GM21447 (cell line): ENCODE results near the gene CKLF.
"Not testable (repeated sequence)": the region's sequence is repeated elsewhere in the genome, so short reads cannot be mapped to it uniquely, and the experiment has no call there.

Experiments used
- ATAC-seq: cut with Tn5 transposase; IDR thresholded peaks from one replicate; pipeline ENCODE4 v1.9.1; 2021; ENCODE audit not compliant: unreplicated experiment

CKLF gene

DNA sequence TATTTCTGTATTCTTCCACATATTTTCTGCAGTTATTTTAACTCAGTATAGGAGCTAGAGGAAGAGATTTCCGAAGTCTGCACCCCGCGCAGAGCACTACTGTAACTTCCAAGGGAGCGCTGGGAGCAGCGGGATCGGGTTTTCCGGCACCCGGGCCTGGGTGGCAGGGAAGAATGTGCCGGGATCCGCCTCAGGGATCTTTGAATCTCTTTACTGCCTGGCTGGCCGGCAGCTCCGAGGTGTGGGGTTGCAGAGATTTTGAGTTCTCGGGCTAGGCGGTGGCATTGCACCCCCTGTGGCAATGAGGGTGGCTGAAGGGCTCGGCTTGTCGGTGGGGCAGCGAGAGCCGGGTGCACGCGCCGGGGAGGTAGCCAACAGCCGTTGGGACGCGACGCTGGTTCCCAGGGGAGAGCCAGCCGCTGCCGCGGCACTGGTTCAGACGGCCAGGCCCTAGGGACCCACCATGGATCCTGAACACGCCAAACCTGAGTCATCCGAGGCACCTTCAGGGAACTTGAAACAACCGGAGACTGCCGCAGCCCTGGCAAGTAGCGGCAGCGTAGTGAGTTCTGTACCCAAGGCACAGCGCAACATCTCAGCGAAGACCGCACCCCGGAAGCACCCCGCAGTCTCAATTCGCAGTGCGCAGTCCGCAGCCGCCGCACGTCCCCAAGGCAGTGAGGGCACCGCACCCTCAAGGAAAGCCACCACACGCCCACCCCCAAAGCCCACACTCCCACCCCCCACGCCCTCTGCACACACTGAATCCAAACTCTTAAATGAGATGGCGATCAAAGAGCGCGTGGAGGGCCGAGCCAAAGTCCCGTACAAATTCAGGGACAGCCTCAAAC lies 13.9 kb downstream of the CKLF start, which contains the start of gene CMTM1:
CMTM1 (plus strand) TSS at position 389 of the 851 bp plus-strand sequence; CDS start at position 464, 75 bp downstream.
- no peak for ATAC-seq

DNA sequence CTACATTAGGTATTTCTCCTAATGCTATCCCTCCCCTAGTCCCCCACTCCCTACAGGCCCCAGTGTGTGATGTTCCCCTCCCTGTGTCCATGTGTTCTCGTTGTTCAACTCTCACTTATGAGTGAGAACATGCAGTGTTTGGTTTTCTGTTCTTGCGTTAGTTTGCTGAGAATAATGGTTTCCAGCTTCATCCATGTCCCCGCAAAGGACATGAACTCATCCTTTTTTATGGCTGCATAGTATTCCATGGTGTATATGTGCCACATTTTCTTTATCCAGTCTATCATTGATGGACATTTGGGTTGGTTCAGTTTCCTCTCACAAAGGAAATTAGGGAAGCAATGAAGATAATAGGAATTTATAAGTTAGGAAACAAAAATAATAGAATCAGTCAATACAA lies 14.9 kb downstream of the CKLF start:
- not testable (repeated sequence) for ATAC-seq

- ATAC-seq: no peak
These were observed 16.0 kb downstream of the CKLF start for GRCh38 chr16:66568355-66568754.

- ATAC-seq: no peak
These were observed 16.8 kb downstream of the CKLF start for GRCh38 chr16:66569131-66569530.

- no peak for ATAC-seq
These were observed 17.5 kb downstream of the CKLF start for GRCh38 chr16:66569827-66570405.

DNA sequence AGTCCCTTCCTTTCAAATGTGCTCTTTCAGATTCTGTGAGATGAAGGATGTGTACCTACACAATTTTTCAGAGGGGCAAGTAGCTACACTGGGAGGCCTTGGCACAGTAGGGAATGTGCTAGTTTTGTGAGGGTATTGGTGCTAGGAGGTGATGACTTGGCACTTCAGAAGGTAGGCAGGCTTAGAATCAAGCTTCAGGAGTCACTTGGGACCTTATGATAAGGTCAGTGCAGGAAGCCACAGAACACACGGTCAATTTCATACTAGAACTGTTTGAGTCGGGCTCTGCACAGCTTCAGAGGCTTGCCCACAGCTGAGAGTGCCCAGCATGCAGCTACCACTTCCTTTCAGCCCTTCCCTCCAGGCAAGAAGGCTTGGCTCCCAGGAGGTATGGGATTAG lies 20.0 kb downstream of the CKLF start:
- no peak for ATAC-seq

- ATAC-seq: no peak
These were observed 21.7 kb downstream of the CKLF start for GRCh38 chr16:66574081-66574480.

DNA sequence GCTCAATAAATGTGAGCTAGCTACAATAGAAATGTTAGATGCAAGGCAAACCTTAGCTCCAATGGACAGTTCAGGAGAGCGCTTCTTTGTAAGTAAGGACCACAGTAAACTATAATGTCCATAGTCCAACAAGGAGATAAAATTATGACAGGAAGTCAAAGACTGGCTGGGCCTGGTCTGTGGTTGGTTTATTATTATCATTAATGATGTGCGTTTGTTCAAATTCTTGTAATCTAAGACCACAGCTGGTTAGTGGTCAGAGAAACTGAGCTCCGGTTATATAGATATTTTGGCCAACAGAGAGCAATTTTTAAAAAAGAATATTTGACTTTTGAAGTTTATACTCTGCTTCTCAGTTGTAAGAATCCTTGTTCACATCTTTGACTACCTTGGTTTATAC lies 22.2 kb downstream of the CKLF start:
- ATAC-seq: no peak

- no peak for ATAC-seq
These were observed 22.7 kb downstream of the CKLF start for GRCh38 chr16:66575060-66575459.

GRCh38 chr16:66576296-66576695 lies 23.9 kb downstream of the CKLF start:
- no peak for ATAC-seq

DNA sequence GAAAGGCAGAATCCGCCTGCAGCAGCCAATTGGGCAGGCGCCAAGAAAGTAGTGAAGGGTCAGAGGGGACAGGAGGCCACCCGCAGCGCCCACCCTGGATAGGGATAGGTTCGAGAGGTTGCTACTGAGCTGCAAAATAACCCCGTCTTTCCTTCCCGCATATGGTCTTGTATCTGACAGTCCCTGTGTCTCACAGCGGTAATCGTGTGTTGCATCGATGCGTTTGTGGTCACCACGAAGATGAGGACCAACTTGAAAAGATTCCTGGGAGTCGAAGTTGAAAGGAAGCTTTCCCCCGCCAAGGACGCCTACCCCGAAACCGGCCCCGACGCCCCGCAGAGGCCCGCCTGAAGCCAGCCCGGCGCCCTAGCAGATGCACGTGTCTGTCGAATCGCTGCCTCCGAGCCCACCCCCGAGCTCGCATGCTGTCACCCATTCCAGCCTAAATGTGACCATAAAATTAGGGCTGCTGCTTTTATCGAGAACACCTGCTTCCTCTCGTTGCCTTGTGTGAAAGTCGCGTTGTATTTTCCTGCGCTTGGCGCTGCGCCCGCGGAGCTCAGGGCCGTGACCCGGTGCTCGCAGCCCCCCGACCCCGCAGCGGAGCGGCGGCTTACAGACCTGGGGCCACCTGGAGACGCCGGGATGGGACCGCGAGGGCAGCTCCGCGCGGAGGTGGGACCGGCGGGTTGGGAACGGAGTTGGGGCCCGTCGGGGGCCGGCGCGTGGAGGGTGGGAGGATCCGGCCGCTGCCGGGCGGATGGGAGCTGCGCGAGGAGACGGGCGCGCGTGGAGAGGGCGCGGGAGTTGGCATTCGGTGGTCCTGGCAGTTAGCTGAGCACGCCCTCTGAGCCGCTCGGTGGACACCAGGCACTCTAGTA lies 26.5 kb downstream of the CKLF start, which contains the start of gene CMTM2:
CMTM2 (plus strand) TSS at position 813 of the 881 bp plus-strand sequence. CDS start 145 bp downstream, outside the sequence.
- no peak for ATAC-seq

- no peak for ATAC-seq
These were observed 28.3 kb downstream of the CKLF start for GRCh38 chr16:66580605-66581209.

DNA sequence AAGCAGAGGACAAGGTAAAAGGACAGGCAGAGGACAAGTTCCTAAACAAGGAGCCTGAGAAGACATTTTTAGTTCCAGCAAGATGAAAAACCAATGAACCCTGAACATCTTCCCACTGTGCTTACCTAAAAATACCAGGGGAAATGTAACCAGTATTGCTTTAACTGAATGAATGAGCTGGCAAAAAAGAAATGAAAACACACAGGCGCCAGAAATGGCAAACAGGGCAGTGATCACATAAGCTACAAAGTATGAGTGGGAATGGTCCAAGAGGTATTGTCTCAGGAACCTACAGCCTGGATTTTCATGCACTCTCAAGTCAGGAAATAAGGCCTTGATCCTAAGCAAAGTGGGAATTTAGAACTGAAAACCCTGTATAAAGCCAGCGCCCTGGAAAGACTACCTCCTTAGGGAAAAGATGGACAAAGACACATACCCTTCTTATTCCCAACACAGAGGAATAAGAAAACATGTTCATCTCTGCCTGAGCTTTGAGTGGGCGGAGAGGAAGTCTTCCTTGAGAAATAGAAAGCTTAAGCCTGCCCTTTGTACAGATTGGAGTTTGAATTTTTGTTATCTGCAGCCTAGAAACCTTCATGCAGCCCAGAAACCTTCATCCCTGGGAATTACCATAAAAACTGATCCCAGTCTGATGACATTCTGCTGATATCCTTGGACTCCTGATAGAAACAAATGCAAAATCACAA lies 29.0 kb downstream of the CKLF start:
- no peak for ATAC-seq

- ATAC-seq: no peak
These were observed 33.3 kb downstream of the CKLF start for GRCh38 chr16:66585481-66586239.

- no peak for ATAC-seq
These were observed 35.7 kb downstream of the CKLF start for GRCh38 chr16:66587881-66588600.

- peak; percentile 73 for ATAC-seq
These were observed 36.8 kb downstream of the CKLF start for GRCh38 chr16:66588981-66589713.

DNA sequence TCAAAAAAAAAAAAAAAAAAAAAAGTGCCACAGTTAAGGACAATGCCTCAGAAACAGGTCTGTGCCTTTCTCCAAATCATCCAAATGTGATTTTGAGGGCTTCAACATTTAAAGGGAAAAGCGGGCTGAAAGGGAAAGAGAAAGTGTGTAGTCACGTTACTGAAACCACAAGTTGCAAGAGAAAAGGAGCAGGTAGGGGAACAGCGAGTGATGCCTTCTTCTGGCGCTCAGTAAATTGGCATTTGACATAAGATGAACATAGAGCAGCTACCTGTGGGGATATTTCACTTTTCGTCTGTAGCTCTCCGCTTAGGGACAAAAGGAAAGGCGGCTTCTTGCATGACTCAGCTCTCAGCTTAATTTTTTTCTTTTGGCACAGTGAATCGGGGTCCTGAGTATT lies 37.9 kb downstream of the CKLF start:
- ATAC-seq: no peak

DNA sequence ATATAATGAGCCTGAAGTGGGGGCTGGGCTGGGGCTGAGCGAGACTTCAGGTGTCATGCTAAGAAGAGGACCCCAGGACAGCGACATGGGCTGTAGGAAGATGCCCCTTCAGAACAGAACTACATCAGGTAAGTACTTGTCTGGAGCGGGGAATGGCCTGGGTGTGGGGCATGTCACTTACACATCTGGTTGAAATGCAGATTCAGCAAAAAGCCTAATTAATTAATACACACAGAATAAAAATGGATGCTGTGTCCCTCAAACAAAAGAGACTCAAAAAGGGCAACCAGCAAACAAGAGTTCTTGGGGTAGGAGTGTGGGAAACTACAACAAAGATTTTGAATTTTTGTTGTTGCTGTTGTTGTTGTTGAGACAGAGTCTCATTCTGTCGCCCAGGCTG lies 38.6 kb downstream of the CKLF start:
- ATAC-seq: no peak
